Lung (tissue), 12 donors: ENCODE measurements around the gene LILRA2. TPM values are rescaled to one million over a fixed set of nuclear protein-coding genes. Genes with fewer than 3 reads are reported as not detected.

Source experiments
- ATAC-seq: fragments of 200-7000 bp; cut with Tn5 transposase; one replicate; pipeline ENCODE4 v1.9.1; 2020; ENCODE audit warnings: moderate number of reproducible peaks; ENCODE audit not compliant: insufficient read depth, low FRiP score
- DNase-seq, 3 donors: peaks; one replicate each; pipeline ENCODE4 v3.0.0-alpha.2; 2013 to 2017
- H3K27ac ChIP-seq, 2 donors: one replicate each; pipeline ENCODE4 v1.5.1; 2013; ENCODE audit warnings: mild to moderate bottlenecking in 2 of 2, moderate library complexity in 2 of 2, control low read depth in 1 of 2, inconsistent platforms in 1 of 2, low read depth in 1 of 2, low read length in 1 of 2
- H3K27me3 ChIP-seq, 3 donors: one replicate each; pipeline ENCODE4 v1.5.1; 2013; ENCODE audit warnings: low read length in 2 of 3; ENCODE audit not compliant: control insufficient read depth in 3 of 3, insufficient read depth in 3 of 3
- H3K36me3 ChIP-seq, 4 donors: one replicate each; pipeline ENCODE4 v1.5.1; 2013; ENCODE audit warnings: low read length in 4 of 4, mild to moderate bottlenecking in 1 of 4, moderate library complexity in 1 of 4; ENCODE audit not compliant: control insufficient read depth in 4 of 4, insufficient read depth in 4 of 4
- H3K4me1 ChIP-seq, 5 donors: one replicate each; pipeline ENCODE4 v1.5.1; 2013; ENCODE audit warnings: low read length in 5 of 5, mild to moderate bottlenecking in 2 of 5, moderate library complexity in 1 of 5; ENCODE audit not compliant: control insufficient read depth in 5 of 5, insufficient read depth in 5 of 5
- H3K4me3 ChIP-seq: one replicate; pipeline ENCODE4 v1.5.1; 2013; ENCODE audit warnings: mild to moderate bottlenecking, control low read depth, moderate library complexity
- H3K9ac ChIP-seq, 2 donors: one replicate each; pipeline ENCODE4 v1.5.1; 2013; ENCODE audit warnings: low read length in 2 of 2, control low read depth in 1 of 2; ENCODE audit not compliant: insufficient read depth in 1 of 2
- H3K9me3 ChIP-seq, 4 donors: one replicate each; pipeline ENCODE4 v1.5.1; 2013; ENCODE audit warnings: low read length in 3 of 4, mild to moderate bottlenecking in 1 of 4, moderate library complexity in 1 of 4; ENCODE audit not compliant: control insufficient read depth in 4 of 4, insufficient read depth in 3 of 4
- WGBS, 2 donors: extraction: QIAGEN DNeasy Blood & Tissue Kit; methylation state at CpG; one replicate each; pipeline ENCODE4 v1.1.7; 2013; 5-methylcytosine and 5-hydroxymethylcytosine counted together
- polyA plus RNA-seq, 2 donors: library from polyadenylated mRNA; stranded (reverse); fragments of 200-250 nt; gene quantifications; one replicate each; pipeline ENCODE4 v1.2.1, GENCODE V29; 2013
- total RNA-seq, 2 donors: library from RNA; depleted of rRNA in 1 of 2; stranded (reverse); fragments of >200 nt in 1 of 2; gene quantifications; one replicate each; pipeline ENCODE4 v1.2.1, GENCODE V29; 2014 to 2021
- TF ChIP-seq, protein P1 (sequence below): IDR thresholded peaks from 2 replicates; pipeline ENCODE4 v1.5.1; 2012; ENCODE audit warnings: mild to moderate bottlenecking; ENCODE audit errors: control extremely low read depth, extremely low read depth
- donor health status: control.
- donor health status: control.
- donor health status: Bipolar disorder and iron deficiency.
- donor health status: healthy.
- donor health status: DM: yes; HTN: yes; CAD: no.

Gene LILRA2
- total and polyA plus RNA-seq, 4 donors = 1.2 to 51.6 (median 9.0) TPM

DNA sequence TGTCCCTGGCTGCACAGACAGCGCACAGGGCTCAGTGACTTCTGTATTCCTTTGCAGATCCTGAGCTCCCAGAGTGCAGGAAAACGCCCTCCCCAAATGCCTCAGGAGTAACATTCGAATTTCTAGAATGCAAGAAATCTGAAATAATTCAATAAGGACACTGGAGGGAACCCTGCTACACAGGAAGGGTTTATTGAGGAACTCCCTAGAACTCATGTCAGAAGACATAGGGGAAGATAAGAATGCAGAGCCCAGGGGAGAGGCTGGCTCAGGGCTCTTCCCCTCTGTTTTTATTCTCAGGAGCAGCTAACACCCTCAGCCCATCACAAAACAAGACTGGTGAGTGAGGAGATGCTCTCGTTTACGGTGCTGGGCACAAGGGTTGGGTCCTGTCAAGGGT lies 26.6 kb downstream of the LILRA2 start:
- WGBS, 2 donors = 71 to 88% methylated on average over 5 of the region's 5 CpGs
- Histone ChIP-seq H3K4me3 (no peak overlapping the region), H3K27ac (no peak overlapping the region), H3K4me1 (no peaks in the 10 kb centered on the region), H3K9ac (no peak overlapping the region), H3K27me3 (no peaks in the 10 kb centered on the region), H3K36me3 (no peaks in the 10 kb centered on the region), H3K9me3 (no peaks in the 10 kb centered on the region)
- ATAC-seq = no peak
- no peak for DNase-seq
- TF ChIP-seq, protein P1, sequence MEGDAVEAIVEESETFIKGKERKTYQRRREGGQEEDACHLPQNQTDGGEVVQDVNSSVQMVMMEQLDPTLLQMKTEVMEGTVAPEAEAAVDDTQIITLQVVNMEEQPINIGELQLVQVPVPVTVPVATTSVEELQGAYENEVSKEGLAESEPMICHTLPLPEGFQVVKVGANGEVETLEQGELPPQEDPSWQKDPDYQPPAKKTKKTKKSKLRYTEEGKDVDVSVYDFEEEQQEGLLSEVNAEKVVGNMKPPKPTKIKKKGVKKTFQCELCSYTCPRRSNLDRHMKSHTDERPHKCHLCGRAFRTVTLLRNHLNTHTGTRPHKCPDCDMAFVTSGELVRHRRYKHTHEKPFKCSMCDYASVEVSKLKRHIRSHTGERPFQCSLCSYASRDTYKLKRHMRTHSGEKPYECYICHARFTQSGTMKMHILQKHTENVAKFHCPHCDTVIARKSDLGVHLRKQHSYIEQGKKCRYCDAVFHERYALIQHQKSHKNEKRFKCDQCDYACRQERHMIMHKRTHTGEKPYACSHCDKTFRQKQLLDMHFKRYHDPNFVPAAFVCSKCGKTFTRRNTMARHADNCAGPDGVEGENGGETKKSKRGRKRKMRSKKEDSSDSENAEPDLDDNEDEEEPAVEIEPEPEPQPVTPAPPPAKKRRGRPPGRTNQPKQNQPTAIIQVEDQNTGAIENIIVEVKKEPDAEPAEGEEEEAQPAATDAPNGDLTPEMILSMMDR = no peak

DNA sequence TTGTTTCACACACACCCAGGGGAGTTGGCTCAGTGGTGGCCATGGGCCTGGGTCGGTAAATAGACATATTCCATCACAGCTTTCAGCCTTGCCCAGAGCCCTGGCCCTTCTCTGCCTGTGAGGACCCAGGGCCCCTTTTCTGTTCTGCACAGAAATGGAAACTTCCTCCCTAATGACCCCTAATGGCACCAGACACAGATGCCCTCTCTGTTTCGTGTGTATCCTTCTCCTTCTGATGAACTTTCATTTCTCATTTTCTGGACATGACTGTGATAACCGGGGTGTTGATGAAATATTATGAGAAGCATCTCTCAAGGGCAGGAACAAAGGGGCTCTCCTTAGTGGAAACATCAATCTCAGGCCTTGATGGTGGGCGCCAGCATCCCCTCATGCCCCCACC lies 32.6 kb downstream of the LILRA2 start:
- ATAC-seq = no peak

DNA sequence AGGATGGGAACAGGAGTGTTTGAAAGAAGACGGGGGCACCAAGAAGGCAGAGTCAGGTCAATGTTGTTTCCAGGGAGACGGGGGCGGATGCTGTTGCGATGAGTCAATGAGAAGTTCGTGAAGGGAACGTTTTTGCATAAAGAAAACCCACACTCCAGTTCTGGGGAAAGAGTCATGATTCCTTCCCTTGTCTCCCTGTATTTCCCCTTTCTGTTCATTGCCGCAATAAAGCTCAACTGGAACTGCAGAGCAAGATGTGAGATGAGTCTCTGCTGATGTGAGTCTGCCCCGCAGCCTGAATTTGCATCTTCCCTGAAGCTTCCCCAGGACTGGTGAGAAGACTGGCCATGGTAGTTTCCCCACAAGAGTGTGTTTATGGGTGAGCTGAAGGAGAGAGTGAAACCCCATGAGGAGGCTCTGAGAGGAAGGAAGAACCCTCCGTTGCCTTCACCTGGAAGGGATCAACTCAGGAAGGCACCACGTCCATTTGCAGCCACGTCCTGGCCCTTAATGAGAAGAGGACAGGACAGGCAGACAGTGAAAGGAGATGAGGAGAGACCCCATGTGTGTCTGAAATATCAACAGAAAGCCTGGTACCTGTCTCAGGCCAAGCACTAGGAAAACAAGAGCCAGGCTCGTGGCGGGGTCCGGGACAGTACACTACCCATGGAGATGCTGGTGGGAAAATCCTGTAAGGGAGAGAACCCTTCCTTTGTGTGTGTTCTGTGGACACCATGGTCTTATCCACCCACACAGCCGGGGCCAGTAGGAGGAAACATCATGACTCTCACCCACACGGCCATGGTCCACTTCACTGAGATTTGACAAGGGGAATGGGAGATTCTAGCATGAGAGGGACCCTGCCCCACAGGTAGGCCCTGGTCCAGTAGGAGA lies 33.5 kb downstream of the LILRA2 start:
- H3K27me3 ChIP-seq = no peaks in the 10 kb centered on the region
- ATAC-seq (no peak), DNase-seq (no peak)
- H3K4me3 ChIP-seq = no peak overlapping the region
- H3K9ac ChIP-seq = no peak overlapping the region
- no peaks in the 10 kb centered on the region for H3K36me3 ChIP-seq
- H3K9me3 ChIP-seq = peaks cover 0 to 7% (median 3%) of the 10 kb centered on the region in 4 donors
- no peak overlapping the region for H3K27ac ChIP-seq
- TF ChIP-seq, protein P1 = no peak
- 65 to 69% methylated on average over 15 to 16 of the region's 16 CpGs for WGBS, 2 donors
- H3K4me1 ChIP-seq = no peaks in the 10 kb centered on the region

More for the DNA sequence above, 32.6 kb downstream of the LILRA2 start:
- no peaks in the 10 kb centered on the region for H3K36me3 ChIP-seq
- TF ChIP-seq, protein P1 = no peak
- no peak for DNase-seq
- no peak overlapping the region for H3K27ac ChIP-seq
- H3K4me3 ChIP-seq = no peak overlapping the region
- 61 to 68% methylated on average over 4 of the region's 4 CpGs for WGBS, 2 donors
- no peaks in the 10 kb centered on the region for H3K4me1 ChIP-seq
- H3K9ac ChIP-seq = no peak overlapping the region
- peaks cover 0 to 7% (median 3%) of the 10 kb centered on the region in 4 donors for H3K9me3 ChIP-seq
- H3K27me3 ChIP-seq = no peaks in the 10 kb centered on the region
